Left renal pelvis (tissue), 4 donors: ENCODE measurements around the gene MAPK13. TPM values are rescaled to one million over a fixed set of nuclear protein-coding genes. Genes with fewer than 3 reads are reported as not detected.
"Not testable (repeated sequence)": the region's sequence is repeated elsewhere in the genome, so short reads cannot be mapped to it uniquely, and the experiment has no call there.

ENCODE experiments used
- DNase-seq, 4 donors: peaks; one replicate each; pipeline ENCODE4 v3.0.0-alpha.2; 2013; ENCODE audit warnings: low read depth in 4 of 4, low spot score in 3 of 4
- polyA plus RNA-seq, 4 donors: library from polyadenylated mRNA; unstranded; fragments of 120-200 nt; gene quantifications; one replicate each; pipeline ENCODE4 v1.2.1, GENCODE V29; 2013; ENCODE audit not compliant: insufficient read length in 4 of 4

Gene MAPK13
- polyA plus RNA-seq, 4 donors, result 6.5 to 27.6 (median 19.6) TPM

DNA sequence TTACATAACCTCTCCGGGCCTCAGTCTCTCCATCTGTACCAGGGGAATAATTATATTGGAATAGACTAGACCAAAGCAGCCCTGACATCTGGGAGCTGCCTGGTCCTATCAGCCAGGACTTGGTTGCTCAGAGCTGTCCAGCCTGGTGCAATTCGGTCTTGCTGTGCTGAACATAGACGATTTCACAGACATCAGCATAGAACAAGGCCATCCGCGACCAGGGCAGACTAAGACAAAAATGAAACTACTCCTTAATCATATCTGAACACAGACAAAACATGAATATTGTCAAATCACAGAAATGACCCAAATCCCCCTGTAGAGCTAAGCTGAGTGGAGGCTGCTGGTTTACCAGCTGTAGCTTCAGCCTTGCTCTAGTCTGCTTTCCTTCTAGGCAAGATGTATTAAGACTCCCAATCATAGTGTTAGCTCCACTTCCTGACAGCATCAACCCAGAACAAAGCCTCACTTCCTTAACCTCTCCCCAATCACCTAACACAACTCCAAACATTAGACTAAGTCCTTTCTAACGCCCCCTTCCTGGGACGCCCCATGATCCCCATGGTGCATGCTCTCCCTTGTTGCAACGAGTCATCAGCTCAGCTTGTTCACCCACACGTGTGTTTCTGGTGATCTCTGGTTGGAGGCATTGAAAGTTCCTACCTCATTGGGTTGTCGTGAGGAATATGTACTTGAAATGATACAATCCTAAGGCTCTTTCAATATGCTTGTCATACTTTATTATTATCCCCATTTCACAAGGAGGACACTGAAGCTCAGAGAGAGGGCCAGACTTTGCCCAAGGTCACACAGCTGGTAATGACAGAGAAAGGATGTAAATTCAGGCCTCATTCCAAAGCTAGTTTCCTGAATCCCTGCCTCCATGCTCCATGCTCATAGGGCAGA lies 3.5 kb upstream of the MAPK13 start:
- no peak for DNase-seq

DNA sequence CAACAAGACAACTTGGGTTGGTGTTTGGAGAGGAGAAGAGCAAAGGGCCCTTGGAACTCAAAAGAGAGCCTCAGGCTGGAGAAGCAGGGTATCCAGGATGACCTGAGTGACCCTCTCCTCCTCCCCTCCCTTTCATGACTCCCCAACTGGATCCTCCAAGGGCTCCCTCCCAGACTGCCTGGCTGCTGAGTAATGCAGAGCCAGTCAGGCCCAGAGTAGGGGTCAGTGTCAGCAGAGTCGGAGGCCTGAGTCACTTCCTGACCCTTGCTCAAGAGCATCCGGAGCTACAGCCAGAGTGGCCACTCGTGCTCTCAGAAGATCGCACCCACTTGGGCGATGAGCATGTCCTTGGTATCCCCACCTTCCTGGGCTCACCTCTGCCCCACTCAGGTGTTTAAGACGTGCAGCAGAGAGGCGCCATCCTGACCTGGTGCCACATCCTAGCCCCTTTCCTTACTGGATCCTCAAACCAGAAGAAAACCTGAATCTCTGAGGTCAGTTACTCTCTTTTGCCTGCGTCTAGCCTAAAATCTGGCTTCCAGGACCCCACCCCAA lies 2.8 kb upstream of the MAPK13 start:
- DNase-seq, result no peak

DNA sequence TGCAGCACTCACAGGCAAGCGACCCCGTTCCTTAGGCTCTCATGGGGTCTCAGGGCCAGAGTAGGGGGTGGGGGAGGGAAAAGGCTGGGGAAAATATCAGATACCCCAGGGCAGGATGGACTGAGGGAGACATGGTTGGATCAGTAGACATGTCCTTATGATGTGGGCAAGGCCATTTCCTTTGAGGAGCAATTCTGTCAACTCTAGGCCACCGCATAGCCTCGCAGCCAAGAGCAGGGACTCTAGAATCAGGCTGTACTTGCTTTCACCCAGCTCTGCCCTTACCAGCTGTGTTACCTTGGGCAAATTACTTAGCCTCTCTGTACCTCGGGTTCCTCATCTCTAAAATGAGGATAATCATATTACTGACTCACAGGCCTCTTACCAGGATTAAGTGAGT lies 2.2 kb upstream of the MAPK13 start:
- no peak for DNase-seq

DNA sequence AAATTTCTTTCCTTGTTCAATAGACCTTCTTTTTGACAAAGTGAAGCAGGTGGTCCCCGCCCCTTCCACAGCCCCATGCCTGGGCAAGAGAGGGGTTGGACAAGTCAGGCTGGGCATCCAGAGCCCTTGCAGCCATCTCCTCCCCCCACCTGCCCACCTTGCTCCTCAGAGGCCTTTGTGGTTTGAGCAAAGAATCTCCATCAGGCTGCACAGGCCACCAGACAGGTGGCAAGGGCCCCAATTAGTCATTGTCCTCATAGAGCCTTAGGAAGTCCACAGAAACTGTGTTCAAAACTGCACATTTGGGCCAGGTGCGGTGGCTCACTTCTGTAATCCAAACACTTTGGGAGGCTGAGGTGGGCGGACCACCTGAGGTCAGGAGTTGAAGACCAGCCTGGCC lies 1.5 kb upstream of the MAPK13 start:
- DNase-seq, result no peak

DNA sequence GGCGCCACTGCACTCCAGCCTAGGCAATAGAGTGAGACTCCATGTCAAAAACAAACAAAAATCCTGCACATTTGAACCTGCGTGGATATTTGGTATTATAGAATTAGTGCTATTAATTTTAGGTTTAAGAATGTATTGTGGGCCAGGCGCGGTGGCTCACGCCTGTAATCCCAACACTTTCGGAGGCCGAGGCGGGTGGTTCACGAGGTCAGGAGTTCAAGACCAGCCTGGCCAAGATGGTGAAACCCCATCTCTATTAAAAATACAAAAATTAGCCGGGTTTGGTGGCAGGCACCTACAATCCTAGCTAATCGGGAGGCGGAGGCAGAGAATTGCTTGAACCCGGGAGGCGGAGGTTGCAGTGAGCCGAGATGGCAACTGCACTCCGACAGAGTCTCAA lies 979 bp upstream of the MAPK13 start:
- not testable (repeated sequence) for DNase-seq

DNA sequence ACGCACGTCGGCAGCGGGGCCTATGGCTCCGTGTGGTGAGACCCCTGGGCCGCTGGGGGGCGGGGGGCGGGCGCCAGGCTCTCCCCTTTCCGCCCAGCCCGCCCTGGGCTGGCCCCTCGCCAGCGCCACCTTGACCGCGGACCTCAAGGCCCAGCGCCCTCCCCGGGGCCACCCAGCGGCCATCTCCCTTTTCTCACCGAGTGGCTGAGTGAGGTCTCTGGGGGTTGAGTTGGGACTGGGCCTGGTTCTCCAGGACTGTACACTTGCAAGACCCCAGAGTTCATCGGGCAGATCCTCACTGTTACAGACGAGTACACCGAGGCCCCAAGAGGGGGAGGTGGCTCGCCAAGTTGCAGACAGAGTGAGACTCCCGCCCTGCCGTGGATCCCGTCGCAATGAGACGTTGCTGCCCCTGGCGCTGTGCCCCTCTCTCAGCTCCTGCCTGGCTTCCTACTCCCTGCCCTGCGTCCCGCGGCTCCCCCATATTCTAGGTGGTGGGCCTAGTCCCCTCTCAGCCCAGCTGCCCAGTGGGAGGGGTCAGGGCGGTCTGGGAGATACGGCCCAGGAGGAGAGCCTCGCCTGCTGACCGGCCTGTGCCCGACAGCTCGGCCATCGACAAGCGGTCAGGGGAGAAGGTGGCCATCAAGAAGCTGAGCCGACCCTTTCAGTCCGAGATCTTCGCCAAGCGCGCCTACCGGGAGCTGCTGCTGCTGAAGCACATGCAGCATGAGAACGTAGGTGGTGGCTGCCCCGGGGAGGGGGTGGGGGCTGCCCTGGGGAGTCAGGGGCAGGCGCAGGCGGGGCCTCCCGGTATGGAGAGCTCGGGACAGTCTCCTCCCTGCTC lies 576 bp downstream of the MAPK13 start:
- DNase-seq, result peak in 1 of 4 donors; percentile 20

DNA sequence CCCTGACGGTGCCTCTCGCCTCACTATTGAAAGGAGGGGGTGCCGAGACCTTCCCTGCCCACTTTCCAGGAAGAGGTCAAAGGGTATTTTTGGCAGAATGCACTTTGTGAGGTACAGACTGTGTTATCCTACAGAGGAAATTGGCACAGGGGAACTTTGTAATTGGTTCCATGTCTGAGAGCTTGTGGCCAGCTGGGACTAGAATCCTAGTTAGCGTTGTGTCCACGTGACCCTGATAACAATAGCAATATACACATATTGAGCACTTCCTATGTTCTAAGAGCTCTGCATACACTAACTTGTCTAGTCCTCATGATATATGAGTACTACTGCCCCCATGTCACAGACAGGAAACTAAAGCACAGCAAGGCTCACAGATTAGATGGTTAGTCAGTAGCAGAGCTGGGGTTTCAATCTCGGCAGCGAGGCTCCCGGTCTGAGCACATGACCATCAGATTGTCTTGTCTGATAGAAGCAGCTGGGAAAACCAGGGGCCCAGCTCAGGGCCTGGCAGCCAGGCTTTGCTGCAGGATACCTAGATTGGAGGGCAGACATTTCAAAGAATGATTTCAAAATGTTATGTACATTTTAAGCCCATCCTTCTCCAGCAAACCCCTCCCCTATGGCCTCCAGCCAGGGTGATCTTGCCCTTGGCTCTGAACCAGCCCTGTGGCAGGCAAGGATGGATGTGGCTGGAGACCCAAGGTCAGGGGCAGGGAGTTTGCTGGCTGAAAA lies 1.4 kb downstream of the MAPK13 start:
- DNase-seq, result peak in 3 of 4 donors; percentile 42 to 51 (median 47)

DNA sequence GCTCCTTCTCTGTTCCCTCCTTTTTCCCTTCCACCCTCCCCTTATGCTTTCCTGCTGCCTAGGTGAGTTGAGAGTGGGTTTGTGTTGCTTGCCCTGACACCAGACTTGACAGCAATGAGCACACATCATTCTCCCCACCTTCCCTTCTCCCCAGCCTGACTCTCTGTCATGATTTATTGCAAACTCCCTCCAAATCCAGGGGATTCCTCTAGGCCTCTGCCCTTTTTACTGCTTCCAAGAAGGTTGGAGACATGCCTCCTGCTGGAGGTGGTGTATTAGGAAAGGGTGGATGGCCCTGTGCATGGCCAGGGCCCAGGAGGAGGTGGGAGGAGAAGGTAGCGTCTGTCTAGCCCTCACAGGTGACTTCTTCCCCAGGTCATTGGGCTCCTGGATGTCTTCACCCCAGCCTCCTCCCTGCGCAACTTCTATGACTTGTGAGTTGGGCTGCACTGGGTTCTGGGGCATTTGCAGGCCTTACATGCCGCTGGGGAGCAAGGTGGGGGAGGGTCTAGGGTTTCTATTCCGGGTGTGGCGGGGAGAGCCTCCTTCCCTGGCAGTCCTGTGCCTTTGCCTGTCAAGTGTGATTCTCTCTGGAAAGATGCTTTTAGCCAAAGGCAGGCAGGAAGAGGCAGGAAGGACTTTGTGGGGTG lies 2.1 kb downstream of the MAPK13 start:
- no peak for DNase-seq

DNA sequence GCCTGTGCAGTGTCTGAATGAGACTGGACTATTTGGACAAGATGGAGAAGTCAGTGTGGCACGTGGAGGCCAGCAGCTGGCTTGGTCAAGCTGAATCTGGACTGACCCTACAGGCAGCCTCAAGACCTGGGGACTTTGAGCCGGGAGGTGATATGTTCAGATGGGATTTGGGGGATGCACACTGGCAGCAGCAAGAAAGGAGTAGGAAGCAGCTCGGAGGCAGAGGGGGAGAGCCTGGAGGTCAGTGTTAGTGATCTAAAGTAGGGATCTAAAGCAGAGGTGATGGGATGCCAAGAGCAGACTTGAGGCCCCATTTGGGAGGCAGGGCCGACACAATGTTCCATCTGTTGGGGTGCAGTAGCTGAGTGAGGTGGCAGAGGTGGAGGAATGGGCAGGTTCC lies 2.8 kb downstream of the MAPK13 start:
- DNase-seq, result no peak

DNA sequence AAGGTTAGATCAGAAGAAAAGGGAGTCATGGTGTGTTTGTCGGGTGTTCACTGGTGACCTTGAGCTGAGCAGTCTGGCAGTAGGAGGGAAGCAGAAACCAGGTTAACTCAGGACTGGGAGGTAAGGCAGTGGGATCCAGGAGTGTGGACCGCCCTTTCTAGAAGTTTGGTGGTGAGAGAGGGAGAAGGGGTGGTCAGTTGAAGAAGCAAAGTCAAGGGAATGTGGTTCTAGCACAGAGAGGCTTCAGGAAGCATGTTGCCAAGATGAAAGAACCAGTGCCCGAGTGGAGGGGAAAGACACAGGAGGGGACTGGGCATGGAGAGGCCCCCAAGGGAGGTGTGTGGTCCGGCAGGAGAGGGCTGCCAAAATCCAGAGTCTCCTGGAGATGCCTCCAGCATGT lies 3.6 kb downstream of the MAPK13 start:
- no peak for DNase-seq

DNA sequence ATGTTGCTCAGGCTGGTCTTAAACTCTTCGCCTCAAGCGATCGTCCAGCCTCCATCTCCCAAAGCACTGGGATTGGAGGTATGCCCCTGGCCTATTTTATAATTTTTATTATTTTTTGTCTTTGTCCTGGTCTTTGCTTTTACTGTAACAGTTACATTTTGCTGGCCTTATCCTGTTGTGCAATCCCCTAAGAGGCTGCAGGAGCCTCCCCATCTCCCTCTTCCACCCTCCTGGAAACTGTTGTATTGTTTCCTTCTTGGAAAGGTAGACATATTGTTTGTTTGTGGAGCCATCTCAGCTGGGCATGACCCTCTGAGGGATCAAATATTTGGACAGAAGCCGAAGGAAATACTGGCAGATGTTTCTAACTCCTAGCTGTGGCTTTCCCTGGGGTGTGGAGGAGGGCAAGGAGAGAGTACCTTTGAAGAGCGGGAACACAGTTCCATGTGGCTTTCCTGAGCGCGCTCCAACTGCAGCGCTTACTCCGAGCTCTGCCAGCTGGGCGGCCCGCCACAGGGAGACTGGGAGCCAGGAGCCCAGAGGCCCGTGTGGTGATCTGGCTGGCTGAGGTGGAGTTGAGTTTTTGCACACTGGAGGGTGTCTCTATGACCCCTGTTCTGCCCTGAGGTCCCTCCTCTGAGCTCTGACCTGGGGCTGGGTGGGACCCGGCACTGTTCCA lies 4.9 kb downstream of the MAPK13 start:
- no peak for DNase-seq

DNA sequence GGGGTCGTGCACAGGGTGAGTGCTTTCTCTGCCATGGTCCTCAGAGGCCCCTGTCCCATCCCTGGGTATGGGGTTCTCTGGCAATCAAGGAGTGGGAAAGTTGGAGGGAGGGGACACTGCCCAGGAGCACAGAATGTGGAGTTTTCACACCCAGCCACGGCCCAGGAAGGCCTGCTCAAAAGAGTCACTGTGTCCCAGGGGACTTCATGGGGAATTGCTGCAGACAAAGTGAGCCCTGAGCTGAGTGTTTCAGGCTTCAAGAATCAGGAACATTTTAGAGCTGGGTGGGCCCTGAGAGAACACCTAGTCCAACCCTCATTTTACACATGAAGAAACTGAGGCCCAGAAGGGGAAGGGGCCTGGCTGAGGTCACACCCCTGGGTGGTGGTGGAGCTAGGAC lies 5.7 kb downstream of the MAPK13 start:
- no peak for DNase-seq

DNA sequence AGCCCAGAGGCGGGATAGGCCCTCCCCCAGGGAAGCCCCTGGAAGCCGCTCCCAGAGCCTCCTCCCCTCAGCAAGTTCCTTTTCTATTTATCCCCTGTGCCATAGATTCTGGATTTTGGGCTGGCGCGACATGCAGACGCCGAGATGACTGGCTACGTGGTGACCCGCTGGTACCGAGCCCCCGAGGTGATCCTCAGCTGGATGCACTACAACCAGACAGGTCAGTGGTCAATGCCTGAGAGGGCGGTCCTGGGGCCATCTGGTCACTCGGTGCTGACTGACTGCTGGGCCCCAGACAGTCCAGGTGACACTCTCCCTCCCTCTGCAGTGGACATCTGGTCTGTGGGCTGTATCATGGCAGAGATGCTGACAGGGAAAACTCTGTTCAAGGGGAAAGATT lies 6.2 kb downstream of the MAPK13 start:
- no peak for DNase-seq

DNA sequence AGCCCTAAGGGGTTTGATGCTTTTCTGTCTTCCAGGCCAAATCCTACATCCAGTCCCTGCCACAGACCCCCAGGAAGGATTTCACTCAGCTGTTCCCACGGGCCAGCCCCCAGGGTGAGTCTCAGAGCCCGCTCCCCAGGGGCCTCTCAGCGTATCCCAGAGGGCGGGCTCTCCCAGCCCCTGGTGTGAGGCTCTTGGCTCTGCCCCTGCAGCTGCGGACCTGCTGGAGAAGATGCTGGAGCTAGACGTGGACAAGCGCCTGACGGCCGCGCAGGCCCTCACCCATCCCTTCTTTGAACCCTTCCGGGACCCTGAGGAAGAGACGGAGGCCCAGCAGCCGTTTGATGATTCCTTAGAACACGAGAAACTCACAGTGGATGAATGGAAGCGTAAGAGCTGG lies 8.4 kb downstream of the MAPK13 start:
- no peak for DNase-seq

DNA sequence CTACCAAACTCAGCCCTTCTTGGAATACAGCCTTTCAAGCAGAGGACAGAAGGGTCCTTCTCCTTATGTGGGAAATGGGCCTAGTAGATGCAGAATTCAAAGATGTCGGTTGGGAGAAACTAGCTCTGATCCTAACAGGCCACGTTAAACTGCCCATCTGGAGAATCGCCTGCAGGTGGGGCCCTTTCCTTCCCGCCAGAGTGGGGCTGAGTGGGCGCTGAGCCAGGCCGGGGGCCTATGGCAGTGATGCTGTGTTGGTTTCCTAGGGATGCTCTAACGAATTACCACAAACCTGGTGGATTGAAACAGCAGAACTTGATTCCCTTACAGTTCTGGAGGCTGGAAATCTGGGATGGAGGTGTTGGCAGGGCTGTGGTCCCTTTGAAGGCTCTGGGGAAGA lies 9.1 kb downstream of the MAPK13 start:
- DNase-seq, result no peak

DNA sequence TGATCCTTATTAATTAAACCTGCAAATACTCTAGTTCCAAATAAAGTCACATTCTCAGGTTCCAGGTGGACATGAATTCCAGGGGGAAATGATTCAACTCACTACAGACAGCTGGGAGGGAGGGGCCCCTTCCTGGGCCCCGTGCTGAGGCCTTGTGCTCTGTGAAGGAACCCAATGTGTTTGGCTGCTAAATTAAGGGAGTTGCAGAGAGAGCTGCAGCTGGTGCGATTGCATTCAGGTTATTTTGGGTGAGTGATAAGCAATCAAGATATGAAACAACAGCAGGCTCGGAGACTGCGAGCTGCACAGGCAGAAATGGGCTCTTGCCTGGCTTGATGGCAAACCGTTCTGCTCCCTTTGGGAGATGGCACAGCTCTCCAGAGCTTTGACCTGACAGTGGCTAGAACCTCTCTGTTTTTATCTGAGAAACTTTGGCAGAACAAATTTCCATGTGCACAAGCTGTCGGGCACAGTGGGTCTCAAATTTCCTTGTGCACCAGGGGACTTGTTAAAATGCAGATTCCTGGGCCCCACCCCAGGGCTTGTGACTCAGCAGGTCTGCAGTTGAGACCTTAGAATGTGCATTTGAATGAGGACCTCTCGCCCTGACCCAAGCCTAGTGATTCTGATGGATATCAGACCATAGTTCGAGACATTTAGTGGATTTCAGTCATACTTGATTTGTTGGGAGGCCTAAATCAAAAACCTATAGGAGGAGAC lies 9.8 kb downstream of the MAPK13 start:
- no peak for DNase-seq

DNA sequence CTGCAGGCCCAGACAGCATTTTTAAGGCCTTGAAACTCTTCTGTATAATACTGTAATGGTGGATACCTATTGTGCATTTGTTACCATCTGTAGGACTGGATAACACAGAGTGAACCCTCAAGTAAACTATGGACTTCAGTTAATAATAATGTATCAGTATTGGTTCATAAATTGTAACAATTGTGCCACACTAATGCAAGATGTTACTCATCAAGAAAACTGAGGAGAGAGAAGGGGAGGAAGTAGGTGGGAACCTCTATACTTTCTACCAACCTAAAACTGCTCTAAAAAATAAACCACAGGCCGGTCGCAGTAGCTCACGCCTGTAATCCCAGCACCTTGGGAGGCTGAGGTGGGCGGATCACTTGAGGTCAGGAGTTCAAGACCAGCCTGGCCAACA lies 10.8 kb downstream of the MAPK13 start:
- no peak for DNase-seq

DNA sequence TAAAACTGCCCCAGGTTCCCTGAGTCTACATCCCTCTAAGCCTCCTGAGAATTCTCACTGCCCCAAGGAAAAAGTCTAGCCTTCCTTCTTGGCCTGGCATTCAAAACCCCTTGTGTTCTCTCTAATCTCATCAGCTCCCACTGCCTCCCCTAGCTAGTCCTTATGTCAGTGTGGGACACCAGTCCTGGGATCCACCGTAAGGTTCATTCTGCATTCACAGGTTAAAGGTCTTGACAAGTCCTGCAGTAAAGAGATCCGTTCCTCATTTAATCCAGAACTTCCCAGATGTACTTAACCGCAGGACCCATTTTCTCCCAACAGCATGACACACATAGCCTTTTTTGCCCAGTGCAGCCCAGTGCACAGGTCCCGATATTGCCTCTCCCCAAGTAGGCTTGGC lies 11.6 kb downstream of the MAPK13 start:
- DNase-seq, result no peak
